GM23338 (cell line): ENCODE results near the gene CEPT1. TPM values are rescaled to one million over a fixed set of nuclear protein-coding genes. Genes with fewer than 3 reads are reported as not detected.

ENCODE experiments used
- ATAC-seq: fragments of 200-7000 bp; cut with Tn5 transposase; 3 replicates; pipeline ENCODE4 v1.9.1; 2020
- DNase-seq: peaks from one replicate; pipeline ENCODE4 v3.0.0-alpha.2; 2015; ENCODE audit warnings: low spot score
- H2AFZ ChIP-seq: fragments of 200-600 bp; sonication (generic); 2 replicates; pipeline ENCODE4 v1.8.0; 2016; ENCODE audit warnings: antibody characterized with exemption, mild to moderate bottlenecking, moderate library complexity
- H3F3A ChIP-seq: fragments of 200-600 bp; sonication (generic); replicated peaks from 2 replicates; pipeline ENCODE4 v1.8.0; 2017; ENCODE audit warnings: antibody characterized with exemption, mixed run types, low read depth
- H3K27ac ChIP-seq: fragments of 200-600 bp; sonication (generic); 2 replicates; pipeline ENCODE4 v1.6.1; 2016; ENCODE audit warnings: low read depth
- H3K27me3 ChIP-seq: fragments of 200-600 bp; sonication (generic); 2 replicates; pipeline ENCODE4 v1.8.0; 2016; ENCODE audit warnings: mild to moderate bottlenecking, mixed run types, moderate library complexity; ENCODE audit not compliant: insufficient read depth
- H3K36me3 ChIP-seq: fragments of 200-600 bp; sonication (generic); 2 replicates; pipeline ENCODE4 v1.8.0; 2016; ENCODE audit warnings: mild to moderate bottlenecking; ENCODE audit not compliant: insufficient read depth
- H3K4me1 ChIP-seq: fragments of 200-600 bp; sonication (generic); 2 replicates; pipeline ENCODE4 v1.8.0; 2016; ENCODE audit warnings: mild to moderate bottlenecking, moderate library complexity; ENCODE audit not compliant: insufficient read depth
- H3K4me2 ChIP-seq: fragments of 200-600 bp; sonication (generic); 2 replicates; pipeline ENCODE4 v1.7.1; 2017; ENCODE audit warnings: mixed run types
- H3K4me3 ChIP-seq: fragments of 200-600 bp; sonication (generic); 2 replicates; pipeline ENCODE4 v1.6.1; 2016; ENCODE audit warnings: mixed run types
- H3K79me2 ChIP-seq: fragments of 200-600 bp; sonication (generic); replicated peaks from 2 replicates; pipeline ENCODE4 v1.8.0; 2017; ENCODE audit warnings: mild to moderate bottlenecking; ENCODE audit not compliant: insufficient read depth
- H3K9me2 ChIP-seq: fragments of 200-600 bp; sonication (generic); 2 replicates; pipeline ENCODE4 v1.8.0; 2017; ENCODE audit not compliant: insufficient read depth
- H4K20me1 ChIP-seq: fragments of 200-600 bp; sonication (generic); replicated peaks from 2 replicates; pipeline ENCODE4 v1.8.0; 2017; ENCODE audit warnings: mild to moderate bottlenecking; ENCODE audit not compliant: insufficient read depth
- H3K27ac Mint-ChIP-seq: 2 replicates; pipeline ENCODE4 v1.8.0; 2020; ENCODE audit warnings: inconsistent platforms, mild to moderate bottlenecking, moderate library complexity, mixed read lengths
- H3K27me3 Mint-ChIP-seq: 3 replicates; pipeline ENCODE4 v1.8.0; 2022; ENCODE audit warnings: low read depth, mild to moderate bottlenecking, moderate library complexity, mixed read lengths, inconsistent platforms; ENCODE audit not compliant: insufficient read depth, poor library complexity
- H3K36me3 Mint-ChIP-seq: 3 replicates; pipeline ENCODE4 v1.8.0; 2021; ENCODE audit warnings: low read depth, mild to moderate bottlenecking, inconsistent platforms, moderate library complexity, mixed read lengths
- H3K4me1 Mint-ChIP-seq: 3 replicates; pipeline ENCODE4 v1.8.0; 2020; ENCODE audit warnings: mild to moderate bottlenecking, inconsistent platforms, mixed read lengths
- H3K4me3 Mint-ChIP-seq: 3 replicates; pipeline ENCODE4 v1.8.0; 2021; ENCODE audit warnings: moderate library complexity, mild to moderate bottlenecking, inconsistent platforms, mixed read lengths
- H3K9me3 Mint-ChIP-seq: 3 replicates; pipeline ENCODE4 v1.8.0; 2020; ENCODE audit warnings: moderate library complexity, mild to moderate bottlenecking, inconsistent platforms, mixed read lengths
- CREB1 ChIP-seq: fragments of 250-450 bp; sonication (Bioruptor Pico); IDR thresholded peaks from 2 replicates; pipeline ENCODE4 v1.5.0; 2020; ENCODE audit warnings: low read depth, mild to moderate bottlenecking, moderate library complexity
- EZH2phosphoT487 ChIP-seq: fragments of 200-600 bp; sonication (generic); IDR thresholded peaks from one replicate; pipeline ENCODE4 v1.8.1; 2018; ENCODE audit warnings: antibody characterized with exemption; ENCODE audit not compliant: unreplicated experiment
- JUNB ChIP-seq: IDR thresholded peaks from one replicate; pipeline ENCODE4 v1.6.1; 2016; ENCODE audit warnings: antibody characterized with exemption; ENCODE audit not compliant: unreplicated experiment
- NANOG ChIP-seq: IDR thresholded peaks from 2 replicates; pipeline ENCODE4 v1.6.1; 2016; ENCODE audit warnings: antibody characterized with exemption, borderline replicate concordance
- REST ChIP-seq: IDR thresholded peaks from one replicate; pipeline ENCODE4 v1.6.1; 2018; ENCODE audit warnings: antibody characterized with exemption; ENCODE audit not compliant: unreplicated experiment
- STAT1 ChIP-seq: IDR thresholded peaks from one replicate; pipeline ENCODE4 v1.6.1; 2016; ENCODE audit warnings: antibody characterized with exemption; ENCODE audit not compliant: unreplicated experiment
- ZNF114 ChIP-seq: fragments of 250-450 bp; sonication (Bioruptor Pico); IDR thresholded peaks from 2 replicates; pipeline ENCODE4 v1.5.0; 2020; ENCODE audit warnings: mild to moderate bottlenecking, moderate library complexity
- ZNF462 ChIP-seq: fragments of 250-450 bp; sonication (Bioruptor Pico); IDR thresholded peaks from 2 replicates; pipeline ENCODE4 v1.5.0; 2020; ENCODE audit warnings: mild to moderate bottlenecking, moderate library complexity
- polyA plus RNA-seq: library from polyadenylated mRNA; unstranded; fragments of >200 nt; fragmentation: Nextera tagmentation; extraction: Ambion mirVana; gene quantifications from 2 replicates; pipeline ENCODE4 v1.2.1, GENCODE V29; 2016
- total RNA-seq: library from RNA; depleted of rRNA; stranded (reverse); fragments of >200 nt; shearing (Covaris generic); gene quantifications from 2 replicates; pipeline ENCODE4 v1.2.3, GENCODE V29; 2014

CEPT1 gene
- total and polyA plus RNA-seq, 2 experiments from 2014 or later: 17.3 to 39.5 TPM

GRCh38 chr1:111223126-111223685 is 83.2 kb downstream of the CEPT1 start:
- no peaks in the 10 kb centered on the region for H3K9me3 Mint-ChIP-seq
- H3K4me1 ChIP-seq: peaks cover 16% of the 10 kb centered on the region
- no peak overlapping the region for H3K4me3 ChIP-seq
- TF ChIP-seq REST (no peak), JUNB (no peak), CREB1 (CRISPR knock-in tag) (no peak), EZH2phosphoT487 (no peak), STAT1 (no peak), NANOG (no peak), ZNF462 (CRISPR knock-in tag) (no peak), ZNF114 (CRISPR knock-in tag) (no peak)
- H3K27ac Mint-ChIP-seq: no peak overlapping the region
- H3K36me3 ChIP-seq: no peaks in the 10 kb centered on the region
- H3K4me3 Mint-ChIP-seq: no peak overlapping the region
- H3K36me3 Mint-ChIP-seq: no peaks in the 10 kb centered on the region
- no peak overlapping the region for H3K27ac ChIP-seq
- 0 out of 2 replicates have a peak overlapping the region, but pooled peaks have one; percentile 39 for H2AFZ ChIP-seq
- H3K79me2 ChIP-seq: no peaks in the 10 kb centered on the region
- no peak overlapping the region for H3K4me2 ChIP-seq
- no peaks in the 10 kb centered on the region for H3K27me3 ChIP-seq
- no peaks in the 10 kb centered on the region for H3F3A ChIP-seq
- peaks cover 34% of the 10 kb centered on the region for H3K4me1 Mint-ChIP-seq
- DNase-seq (no peak), ATAC-seq (no peak)
- no peaks in the 10 kb centered on the region for H4K20me1 ChIP-seq
- H3K9me2 ChIP-seq: no peaks in the 10 kb centered on the region
- peaks cover 16% of the 10 kb centered on the region for H3K27me3 Mint-ChIP-seq
